NCI-H2107 (cell line): ENCODE measurements around the gene CASZ1.

Source experiments
- DNase-seq: peaks from one replicate; lab custom pipeline; 2025; lab: John Stamatoyannopoulos, UW

Gene CASZ1

DNA sequence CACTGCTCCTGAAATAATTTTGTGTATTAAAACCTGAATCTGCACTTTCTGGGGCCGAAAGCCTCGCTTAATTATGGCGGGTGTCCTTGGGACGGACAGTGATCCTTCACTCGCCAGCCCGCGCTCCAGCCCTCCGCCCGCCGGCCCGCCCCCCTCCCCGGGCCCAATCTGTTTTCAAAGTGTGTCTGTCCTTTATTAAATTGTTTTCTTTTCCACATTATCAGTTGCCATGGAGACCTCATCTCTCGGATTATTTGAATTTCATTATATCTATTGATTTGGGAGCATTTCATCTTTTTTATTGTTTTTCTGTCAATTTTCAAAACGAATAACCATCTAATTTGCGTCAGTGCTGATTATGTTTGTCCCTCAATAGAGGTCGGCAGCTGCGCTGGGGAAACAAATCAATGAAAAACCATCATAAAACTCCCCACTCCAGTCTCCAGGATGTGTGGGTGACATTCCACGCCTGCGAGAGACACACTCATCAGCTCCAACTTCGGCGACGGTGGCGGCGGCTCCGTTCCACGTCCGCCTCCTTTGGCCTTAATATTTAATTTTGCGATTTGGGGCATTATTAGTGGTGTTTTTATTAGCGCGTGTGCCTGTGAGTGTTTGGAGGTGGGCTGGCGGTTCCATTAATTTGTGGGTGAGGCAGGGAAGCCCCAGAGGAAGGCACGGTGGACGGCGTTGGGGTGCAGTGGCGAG, 123.9 kb downstream of the CASZ1 start:
- DNase-seq, result no peak

DNA sequence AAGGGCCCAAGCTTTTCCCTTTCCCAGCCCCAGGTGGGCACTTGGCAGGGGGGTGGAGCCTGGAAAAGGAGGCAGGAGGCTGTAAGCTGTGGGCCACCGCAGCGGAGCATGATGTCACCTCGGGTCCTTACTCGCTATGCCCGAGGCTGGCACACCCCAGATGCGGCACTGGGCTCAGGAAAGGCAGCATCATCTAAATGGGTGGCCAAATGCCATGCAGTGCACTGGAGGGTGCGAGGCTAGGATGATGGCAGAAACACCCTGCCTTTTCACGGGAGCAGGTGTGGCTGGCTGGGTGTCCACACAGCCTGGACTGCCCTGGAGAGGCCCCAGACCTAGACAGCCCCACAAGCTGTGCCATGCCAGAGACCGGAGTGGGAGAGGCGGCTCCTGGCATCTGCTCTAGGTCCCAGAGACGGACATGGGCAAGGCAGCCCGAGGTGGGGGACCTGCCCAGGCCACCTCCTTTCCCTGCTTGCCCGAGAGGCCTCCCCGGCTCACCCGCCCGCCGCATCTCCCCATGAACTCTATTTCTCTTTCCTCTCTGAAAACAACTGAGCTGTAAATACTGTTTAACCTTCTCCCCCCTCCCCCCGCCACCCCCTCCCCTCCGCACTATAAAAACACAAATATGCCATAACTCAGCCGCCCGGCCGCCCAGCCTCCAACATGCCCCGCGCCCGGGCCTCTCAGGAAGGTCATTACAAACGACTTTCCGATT, 124.7 kb downstream of the CASZ1 start:
- DNase-seq, result no peak

DNA sequence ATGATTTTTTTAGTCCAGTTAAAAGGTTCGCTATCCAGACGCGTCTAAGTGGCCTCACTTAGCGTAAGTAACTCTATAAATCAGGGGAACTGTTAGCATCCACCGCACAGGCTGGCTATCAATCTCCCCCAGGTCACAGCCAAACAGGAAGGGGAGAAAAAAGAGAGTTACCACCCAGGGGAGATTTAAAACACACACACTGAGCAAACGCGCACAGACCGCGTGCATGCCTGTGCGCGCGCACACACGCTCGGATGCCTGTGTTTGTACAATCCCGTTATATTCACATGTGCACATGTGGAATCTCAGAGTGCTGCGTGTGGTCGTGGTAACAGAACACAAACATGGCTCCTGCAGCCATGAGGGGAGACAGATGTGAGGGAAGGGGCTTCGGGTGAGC, 125.4 kb downstream of the CASZ1 start:
- DNase-seq, result no peak

DNA sequence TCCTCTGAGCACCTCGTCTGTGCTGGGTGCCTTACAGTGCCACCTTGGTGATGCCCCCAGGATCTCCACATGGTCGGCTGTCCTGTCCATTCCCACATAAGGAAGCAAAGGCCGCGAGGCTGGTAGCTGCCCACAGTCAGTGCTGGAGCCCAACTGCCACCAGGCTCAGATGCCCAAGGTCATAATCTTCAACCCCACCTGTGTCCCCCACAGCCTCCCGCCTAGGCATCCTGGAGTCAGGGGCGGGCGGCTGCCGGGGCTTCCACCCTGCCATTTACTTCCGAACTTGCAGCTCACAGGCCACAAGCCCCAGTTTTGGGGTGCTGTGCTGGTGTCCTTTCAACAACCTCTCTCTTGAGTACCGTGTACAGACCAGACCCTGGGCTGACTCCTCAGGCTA, 126.3 kb downstream of the CASZ1 start:
- DNase-seq, result no peak

DNA sequence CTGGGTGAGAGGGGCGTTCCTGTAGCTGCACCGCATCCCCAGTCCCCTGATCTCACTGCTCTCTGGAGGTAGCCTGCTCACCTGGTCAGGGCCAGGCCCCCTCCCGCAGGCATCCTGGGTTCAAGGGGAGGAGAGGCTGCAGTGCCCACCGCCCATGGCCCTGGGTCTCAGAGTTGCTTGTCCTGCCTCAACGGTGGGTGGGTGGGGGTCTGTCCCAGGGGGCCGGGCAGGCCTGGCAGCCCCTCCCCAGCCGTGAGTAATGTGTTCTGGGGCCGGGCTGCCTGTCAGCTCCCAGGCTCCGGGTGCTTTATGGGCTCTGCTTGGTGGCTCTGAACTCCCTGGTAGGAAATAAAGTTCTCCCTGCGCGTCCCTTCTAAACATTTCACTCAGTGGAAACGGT, 126.9 kb downstream of the CASZ1 start:
- DNase-seq, result no peak

DNA sequence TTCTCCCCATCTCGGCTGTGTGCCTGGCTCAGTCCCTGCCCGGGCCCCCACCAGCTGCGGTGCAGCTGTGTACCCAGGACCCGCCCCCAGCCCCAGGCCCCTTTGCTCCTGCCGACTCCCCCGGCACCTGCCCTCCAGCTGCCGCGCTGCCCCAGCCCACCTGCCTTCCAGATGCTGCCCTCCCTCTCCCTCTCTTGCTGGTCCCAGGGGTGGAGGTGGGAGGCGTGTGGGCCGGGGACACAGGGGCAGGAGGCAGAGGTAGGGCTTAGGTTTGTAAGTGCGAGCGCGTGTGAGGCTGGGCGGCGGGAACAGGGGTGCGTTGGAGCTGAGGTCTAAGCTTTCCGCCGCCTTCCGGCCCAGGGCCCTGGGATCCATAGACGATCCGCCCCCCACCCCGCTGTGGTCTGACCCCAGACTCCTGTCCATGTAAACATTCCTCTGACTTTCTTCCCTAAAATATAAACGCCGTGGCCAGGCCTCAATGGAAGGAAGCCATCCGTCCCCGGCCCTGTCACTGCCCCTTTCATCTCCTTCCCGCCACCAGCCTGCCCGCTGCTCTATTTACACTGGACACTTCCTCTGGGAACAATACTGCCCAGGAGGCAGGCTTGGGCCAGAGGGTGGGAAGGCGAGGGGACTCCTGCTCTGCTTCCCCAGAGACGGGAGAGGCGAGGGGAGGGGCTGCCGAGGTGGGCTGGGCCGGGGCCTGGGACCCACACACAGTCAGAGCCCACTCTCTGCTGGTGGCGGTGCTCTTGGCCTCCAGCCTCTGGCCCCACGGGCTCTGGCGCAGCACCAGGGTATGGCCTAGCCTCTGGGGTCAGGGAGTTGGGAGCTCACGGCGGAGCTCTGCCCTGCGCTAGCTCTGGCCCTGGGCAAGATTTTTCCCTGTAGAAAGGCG, 128.3 kb downstream of the CASZ1 start:
- DNase-seq, result no peak

DNA sequence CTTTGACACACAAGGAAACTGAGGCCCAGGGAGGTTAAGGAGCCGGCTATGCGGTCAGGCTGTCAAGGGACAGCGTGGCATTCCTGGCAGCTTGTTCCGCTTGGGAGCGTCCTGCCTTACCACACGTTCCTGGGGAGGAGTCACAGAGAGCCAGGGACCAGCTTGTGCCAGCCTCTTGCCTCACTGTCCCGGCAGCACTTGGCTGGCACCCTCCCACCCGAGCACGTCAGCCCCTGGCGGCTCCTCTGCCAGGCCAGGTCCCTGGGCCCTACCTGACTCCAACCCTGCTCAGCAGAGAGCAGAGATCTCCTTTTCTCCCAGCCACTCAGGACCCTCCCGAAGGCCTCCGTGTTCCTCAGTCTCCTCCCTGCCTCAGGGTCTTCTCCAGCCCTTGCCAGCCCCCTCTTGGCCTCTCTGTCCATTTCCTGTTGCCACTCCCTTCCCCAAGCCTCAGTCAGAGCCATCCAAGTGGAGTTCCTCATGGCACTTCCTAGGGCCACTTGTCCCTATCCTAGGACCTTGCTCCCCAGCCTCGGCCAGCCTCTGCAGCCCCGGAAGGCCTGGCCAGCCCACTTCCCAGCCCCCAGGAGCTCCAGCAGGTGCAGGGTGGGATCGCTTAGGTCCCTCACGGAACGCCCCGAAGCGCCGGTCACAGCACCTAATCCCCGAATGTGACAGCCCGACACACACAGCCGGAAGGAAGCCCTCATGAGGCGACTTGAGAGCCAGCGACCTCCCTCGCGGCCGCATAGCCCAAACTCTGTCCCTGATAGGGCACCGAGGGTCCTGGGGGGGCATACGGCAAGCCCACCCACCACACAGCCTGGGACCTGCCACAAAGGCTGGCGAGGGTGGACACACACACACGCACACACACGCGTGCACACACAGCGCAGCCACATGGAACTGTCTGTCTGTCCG, 130.3 kb downstream of the CASZ1 start:
- DNase-seq, result no peak

DNA sequence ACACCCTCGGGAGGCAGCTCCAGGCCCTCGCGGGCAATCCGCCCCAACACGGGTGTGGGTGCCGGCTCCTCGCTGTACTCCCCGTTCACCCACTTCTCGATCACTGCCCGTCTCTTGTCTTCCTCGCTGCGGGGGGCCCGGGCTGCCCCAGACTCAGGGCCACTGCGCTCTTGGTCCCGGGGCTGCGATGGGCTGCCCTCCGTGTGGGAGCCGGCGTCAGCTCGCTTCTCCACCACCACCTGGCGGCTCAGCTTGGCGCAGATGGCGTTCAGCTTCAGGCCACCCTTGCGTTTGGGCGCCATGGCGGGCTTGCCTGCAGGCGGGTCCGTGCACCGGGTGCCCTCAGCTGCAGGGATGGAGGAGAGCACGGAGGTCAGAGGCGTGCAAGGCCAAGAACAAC, 131.2 kb downstream of the CASZ1 start:
- no peak for DNase-seq

DNA sequence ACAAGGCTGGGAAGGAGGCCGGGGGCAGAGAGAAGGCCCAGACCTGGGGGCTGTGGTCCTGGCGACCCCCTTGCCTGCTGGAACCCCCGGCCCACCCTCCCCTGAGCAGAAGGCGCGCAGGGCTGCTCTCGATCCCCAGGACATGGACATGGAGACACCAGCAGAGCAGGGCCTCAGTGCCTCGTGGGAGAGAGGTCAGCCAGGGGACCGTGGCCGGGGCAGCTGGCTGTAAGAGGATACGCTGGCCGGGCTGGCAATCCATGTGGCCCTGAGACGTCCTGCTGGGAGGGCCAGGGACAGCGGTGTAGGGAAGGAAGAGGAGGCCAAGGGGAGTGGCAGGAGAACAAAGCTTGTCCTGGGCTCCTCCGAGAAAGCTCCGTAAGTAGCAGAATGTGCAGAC, 132.2 kb downstream of the CASZ1 start:
- DNase-seq, result no peak

DNA sequence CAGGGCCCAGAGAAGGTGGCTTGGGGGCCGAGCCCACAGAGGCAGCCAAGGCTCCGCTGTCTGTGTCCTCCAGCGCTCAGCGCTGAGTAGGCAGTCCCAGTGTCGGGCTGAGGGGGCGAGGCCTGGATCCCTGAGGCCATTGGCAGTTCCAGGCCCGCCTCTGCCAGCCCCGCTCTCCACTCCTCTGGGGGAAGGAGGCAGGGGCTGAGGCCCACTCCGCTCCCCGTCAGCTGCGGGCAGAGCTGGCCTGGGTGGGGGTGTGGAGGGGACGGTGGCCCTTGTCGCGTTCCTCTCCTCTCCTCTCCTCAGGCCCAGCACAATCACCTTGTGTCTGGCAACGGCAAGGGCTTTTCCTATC, 132.8 kb downstream of the CASZ1 start:
- no peak for DNase-seq

DNA sequence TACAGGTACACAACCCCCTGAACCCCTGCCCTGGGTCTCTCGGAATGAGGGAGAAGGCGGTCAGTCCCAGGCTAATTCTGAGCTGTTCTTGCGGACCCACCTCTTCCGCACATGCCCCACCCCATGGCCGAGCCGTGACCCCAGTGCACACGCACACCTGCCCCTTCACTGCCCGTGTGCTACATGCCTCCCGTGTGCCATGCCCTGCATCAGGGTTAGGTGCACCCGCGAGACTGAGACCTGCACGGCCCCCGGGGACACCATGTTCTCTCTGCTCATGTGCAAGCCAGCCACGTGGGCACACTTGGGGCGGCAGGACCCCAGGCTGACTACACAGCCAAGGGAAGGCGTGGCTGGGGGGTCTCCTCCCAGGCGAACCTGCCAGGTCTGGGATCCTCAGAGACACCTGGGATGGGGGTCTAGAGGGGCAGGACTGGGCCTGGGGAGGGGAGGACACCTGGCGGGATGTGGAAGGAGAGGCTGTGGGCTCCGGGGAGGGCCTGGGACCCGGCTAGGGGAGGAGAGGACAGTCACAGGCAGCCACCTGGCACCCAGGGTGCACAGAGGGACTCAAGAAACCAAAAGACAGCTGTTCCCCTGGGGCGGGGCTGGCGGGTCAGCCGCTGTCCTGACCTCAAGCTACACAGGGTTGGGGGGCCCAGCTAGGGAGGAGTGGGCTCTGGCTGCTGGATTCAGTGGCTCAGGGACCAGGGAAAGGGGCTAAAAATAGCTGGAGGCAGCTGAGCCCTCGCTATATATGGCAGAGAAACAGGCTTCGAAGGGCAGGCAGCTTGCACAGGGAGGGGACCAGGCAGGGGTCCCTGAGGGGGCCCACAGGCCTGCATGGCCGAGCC, 133.4 kb downstream of the CASZ1 start:
- no peak for DNase-seq

DNA sequence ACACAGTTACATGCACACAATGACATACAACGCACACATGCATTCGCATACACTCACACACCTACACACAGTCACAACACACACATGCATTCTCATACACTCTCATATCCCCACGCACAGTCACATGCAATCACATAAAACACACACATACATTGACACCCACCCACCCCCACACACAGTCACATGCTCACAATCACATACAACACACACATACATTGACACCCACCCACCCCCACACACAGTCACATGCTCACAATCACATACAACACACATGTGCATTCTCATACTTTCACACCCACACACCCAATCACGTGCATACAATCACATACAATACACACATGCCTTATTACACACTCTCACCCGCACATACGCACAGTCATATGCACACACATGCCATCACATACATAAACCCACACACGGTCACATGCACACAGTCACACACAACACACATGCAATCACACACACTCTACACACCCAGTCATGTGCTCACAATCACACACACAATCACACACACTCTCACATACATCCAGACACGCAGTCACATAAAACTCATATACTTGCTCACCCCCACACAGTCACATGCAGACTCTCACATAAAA, 134.3 kb downstream of the CASZ1 start:
- DNase-seq, result no peak

DNA sequence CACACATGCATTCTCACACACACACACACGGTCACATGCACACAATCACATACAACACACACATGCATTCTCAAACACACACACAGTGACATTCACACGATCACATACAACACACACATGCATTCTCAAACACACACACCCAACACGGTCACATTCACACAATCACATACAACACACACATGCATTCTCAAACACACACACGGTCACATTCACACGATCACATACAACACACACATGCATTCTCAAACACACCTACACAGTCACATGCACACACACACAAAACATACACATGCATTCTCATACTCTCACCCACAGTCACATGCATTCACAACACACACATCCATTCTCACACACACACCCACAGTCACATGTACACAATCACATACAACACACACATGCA, 135.0 kb downstream of the CASZ1 start:
- DNase-seq, result no peak

DNA sequence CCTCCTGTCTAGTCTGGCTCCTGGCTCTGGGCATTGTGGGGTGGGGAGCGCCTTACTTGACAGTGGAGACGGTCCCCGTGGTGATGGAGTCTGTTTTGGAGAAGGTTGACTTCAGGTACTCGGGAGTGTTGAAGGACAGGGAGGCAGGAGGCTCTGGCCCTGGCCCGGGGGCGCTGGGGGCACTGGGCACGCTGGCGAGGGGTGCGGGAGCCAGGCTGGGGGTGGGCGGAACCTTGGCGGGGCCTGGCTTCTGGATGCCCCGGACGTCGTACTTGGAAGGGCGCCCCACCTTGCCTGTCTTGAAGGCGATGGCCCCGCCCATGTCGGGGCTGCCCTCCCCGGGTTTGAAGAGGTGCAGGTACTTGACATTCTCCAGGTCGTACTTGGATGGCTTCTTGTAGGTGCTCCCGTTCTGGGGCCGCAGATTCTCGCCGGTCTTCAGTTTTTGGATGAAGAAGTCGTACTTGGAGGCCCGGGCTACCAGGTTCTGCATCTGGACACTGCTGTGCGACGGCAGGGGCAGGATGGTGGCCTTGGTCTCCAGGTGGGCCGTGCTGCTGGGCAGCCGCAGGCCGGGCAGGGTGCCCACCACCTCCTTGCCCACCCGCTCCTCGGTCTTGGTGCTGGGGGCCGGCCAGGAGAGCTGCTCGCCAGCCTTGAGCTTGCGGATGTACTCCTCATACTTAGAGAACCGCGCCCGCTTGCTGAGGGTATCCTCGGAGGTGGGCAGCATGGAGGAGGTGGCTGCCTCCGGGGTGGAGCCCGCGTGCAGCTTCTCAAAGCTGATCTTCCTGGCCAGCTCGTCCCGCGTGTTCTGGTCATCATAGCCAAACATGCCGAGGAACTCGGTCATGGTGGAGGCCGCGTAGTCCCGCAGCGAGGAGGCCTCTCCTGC, 136.6 kb downstream of the CASZ1 start:
- DNase-seq, result no peak

DNA sequence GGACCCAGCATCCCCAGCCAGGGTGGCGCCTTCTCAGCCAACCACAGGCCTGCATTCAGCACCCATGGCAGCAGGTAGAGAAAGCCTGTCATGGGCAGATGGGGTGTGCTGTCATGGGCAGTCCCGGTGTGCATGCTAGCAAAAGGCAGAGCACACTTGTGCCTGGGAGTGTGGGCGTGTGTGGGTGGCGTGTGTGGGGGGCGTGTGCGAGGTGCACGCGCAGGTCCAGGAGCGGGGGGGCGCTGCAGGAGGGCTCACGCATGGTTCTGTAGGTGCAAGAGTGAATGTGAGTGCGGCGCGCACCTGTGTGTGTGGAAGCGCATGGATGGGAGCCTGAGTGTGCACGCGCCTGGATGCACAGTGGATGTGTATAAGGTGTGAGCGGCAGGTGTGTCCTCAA, 137.2 kb downstream of the CASZ1 start:
- DNase-seq, result no peak

DNA sequence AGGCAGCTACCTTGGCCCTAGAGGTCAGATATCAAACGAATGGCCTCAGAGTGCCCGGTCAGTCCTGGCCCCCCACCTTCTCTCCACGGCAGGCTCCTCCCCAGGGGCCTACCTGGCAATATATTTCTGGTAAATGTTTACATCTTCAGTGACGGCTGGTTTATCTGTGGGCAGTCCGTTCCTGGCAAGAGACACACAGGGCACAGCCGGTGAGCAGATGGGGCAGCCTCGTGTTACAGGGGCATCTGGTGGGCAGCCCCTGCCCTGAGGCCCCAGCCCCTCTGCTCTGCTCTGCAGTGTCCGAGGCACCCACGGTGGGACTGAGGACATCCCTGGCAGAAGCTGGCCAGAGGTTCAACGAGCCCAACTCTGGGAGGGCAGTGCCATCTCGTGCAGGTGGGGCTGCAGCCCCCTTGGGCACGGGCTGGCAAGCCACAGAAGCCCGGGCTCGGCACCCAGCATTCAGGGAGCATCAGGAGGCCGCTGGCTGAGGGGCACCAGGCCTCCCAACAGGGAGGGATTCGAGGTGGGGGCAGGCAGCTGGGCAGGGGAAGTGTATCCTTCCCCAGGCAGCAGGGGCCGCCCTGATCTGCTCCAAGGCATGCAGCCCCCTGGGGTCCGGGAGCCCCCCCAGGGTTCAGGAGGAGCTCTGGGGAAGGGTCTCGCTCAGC, 137.9 kb downstream of the CASZ1 start:
- DNase-seq, result no peak

DNA sequence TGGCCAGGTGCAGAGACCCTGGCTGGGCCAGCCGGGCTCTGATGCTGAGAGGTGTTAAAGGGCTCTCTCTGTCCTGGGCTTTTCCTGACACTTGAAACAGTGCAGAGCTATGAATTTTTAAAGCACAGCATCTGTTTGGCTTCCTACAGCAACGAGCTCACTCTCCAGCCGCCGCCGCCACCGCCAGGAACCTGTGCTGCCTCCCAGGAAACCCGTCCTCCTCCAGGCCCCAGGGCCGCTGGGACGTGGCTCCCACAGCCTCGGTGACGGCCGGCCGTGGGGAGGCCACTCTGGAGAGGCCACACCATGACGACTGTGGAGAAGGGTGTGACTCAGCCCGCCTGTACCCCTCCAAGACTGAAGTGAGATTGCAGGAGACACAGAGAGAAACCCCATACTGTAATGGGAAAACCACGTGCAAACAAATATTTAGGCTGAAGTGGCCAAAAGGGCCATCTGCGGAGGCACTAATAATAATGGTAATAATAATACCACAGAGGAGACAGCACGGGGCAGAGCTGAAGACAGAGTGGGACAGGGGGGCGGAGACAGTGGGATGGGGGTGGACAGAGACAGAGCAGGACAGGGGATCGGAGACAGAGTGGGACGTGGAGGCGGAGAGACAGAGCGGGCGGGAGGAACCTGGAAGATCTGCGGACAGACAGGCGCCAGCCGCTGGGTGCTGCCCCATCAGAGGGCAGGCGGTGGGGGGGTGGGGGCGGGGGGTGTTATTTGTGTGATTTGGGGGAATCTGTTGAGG, 139.2 kb downstream of the CASZ1 start:
- DNase-seq, result no peak

DNA sequence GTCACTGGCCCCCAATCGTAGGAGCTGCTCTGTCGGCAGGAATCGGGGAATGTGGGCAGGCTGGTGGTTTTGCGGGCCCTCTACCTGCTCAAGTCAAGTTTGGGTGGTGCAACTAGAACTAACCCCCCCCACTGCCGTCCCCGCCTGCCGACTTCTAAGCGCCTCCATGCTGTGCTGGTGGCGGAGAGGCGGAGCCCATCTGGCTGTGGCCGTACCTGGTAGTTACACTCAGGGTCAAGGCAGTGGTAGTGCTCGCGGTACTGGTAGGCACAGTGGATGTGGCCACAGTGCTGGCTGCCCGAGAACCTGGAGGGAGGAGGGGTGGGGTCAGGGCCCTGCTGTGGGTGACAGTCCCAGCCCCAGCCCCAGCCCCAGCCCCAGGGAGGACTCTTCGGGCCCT, 140.0 kb downstream of the CASZ1 start:
- DNase-seq, result no peak
